Body of pancreas (tissue), 4 donors: ENCODE data around the gene NOSTRIN. TPM values are rescaled to one million over a fixed set of nuclear protein-coding genes. Genes with fewer than 3 reads are reported as not detected.

ENCODE experiments used
- ATAC-seq: fragments of 150-250 bp; one replicate; pipeline ENCODE4 v1.9.1; 2016
- DNase-seq, 4 donors: peaks; one replicate each; pipeline ENCODE4 v3.0.0-alpha.2; 2019
- H3K27ac ChIP-seq, 4 donors: fragments of 200-600 bp; sonication (generic); 1 replicate in 3 of 4; 2 replicates in 1 of 4; pipeline versions ENCODE4 v1.5.1 to v1.6.1; 2016 to 2019; ENCODE audit warnings: mild to moderate bottlenecking in 1 of 4, mixed read lengths in 1 of 4, moderate library complexity in 1 of 4
- H3K27me3 ChIP-seq, 2 donors: fragments of 200-600 bp; sonication (generic); one replicate each; pipeline ENCODE4 v1.6.0; 2016; ENCODE audit warnings: mild to moderate bottlenecking in 1 of 2
- H3K36me3 ChIP-seq, 2 donors: fragments of 200-600 bp; sonication (generic); replicated peaks in 1 of 2; 2 replicates each; pipeline ENCODE4 v1.5.1; 2016; ENCODE audit warnings: low read depth in 2 of 2; ENCODE audit not compliant: insufficient read depth in 1 of 2
- H3K4me1 ChIP-seq: fragments of 200-600 bp; sonication (generic); one replicate; pipeline ENCODE4 v1.6.0; 2016
- H3K4me3 ChIP-seq, 2 donors: fragments of 200-600 bp; sonication (generic); 1 replicate in 1 of 2; 2 replicates in 1 of 2; pipeline ENCODE4 v1.5.1; 2016 to 2019
- H3K9me3 ChIP-seq, 3 donors: fragments of 200-600 bp; sonication (generic); 1 replicate in 2 of 3; 2 replicates in 1 of 3; pipeline ENCODE4 v1.5.1; 2016
- CTCF ChIP-seq, 7 experiments: fragments of 450-650 bp in 4 of 7; fragments of 200-600 bp in 3 of 7; sonication (generic) in 3 of 7; IDR thresholded peaks; one replicate each; pipeline ENCODE4 v1.5.1; 2016 to 2019; ENCODE audit warnings: antibody characterized with exemption in 7 of 7
- POLR2A ChIP-seq, 3 donors: fragments of 450-650 bp; IDR thresholded peaks; one replicate each; pipeline ENCODE4 v1.6.1; 2016; ENCODE audit warnings: antibody characterized with exemption in 3 of 3, mild to moderate bottlenecking in 2 of 3
- WGBS, 2 donors: methylation state at CpG; one replicate each; pipeline ENCODE4 v1.1.5; 2017; 5-methylcytosine and 5-hydroxymethylcytosine counted together
- intact Hi-C: fragments of 100-400 bp; cut with DNase I; formaldehyde crosslinking; loops from one replicate; pipeline ENCODE4 v1.15.1; 2023
- total RNA-seq, 2 donors: library from RNA; depleted of rRNA; stranded (reverse); fragments of >200 nt; gene quantifications; one replicate each; pipeline ENCODE4 v1.1.0, GENCODE V29; 2016

Gene NOSTRIN
- total RNA-seq, 2 donors from 2014 or later = 34.8 to 64.3 TPM

- H3K27me3 ChIP-seq = no peaks in the 10 kb centered on the region
- intact Hi-C loops = no loop called here
- H3K4me1 ChIP-seq = no peaks in the 10 kb centered on the region
- no peak overlapping the region for H3K4me3 ChIP-seq
- ATAC-seq = no peak
- DNase-seq = no peak
- H3K9me3 ChIP-seq = no peaks in the 10 kb centered on the region
- H3K27ac ChIP-seq = no peak overlapping the region
- TF ChIP-seq CTCF (IDR thresholded peaks at IDR 0.05) (no peak), POLR2A (IDR thresholded peaks at IDR 0.05) (no peak)
- H3K36me3 ChIP-seq = peaks cover 0 to 23% of the 10 kb centered on the region in 2 donors
Observed at GRCh38 chr2:168831662-168832061, 29.2 kb downstream of the NOSTRIN start.

GRCh38 chr2:168835969-168836368 is 33.5 kb downstream of the NOSTRIN start:
- H3K27ac ChIP-seq = no peak overlapping the region
- no peak for TF ChIP-seq POLR2A (IDR thresholded peaks at IDR 0.05)
- no peak for TF ChIP-seq CTCF (IDR thresholded peaks at IDR 0.05)
- H3K4me3 ChIP-seq = no peak overlapping the region
- peaks cover 0 to 15% of the 10 kb centered on the region in 2 donors for H3K36me3 ChIP-seq
- no peaks in the 10 kb centered on the region for H3K4me1 ChIP-seq
- DNase-seq = no peak
- H3K27me3 ChIP-seq = no peaks in the 10 kb centered on the region
- 100% methylated on average over 2 of the region's 2 CpGs for WGBS, 2 donors
- no peaks in the 10 kb centered on the region for H3K9me3 ChIP-seq
- ATAC-seq = no peak
- intact Hi-C loops = no loop called here

GRCh38 chr2:168841445-168841844 is 39.0 kb downstream of the NOSTRIN start:
- H3K4me3 ChIP-seq = no peak overlapping the region
- TF ChIP-seq CTCF (IDR thresholded peaks at IDR 0.05) (no peak), POLR2A (IDR thresholded peaks at IDR 0.05) (no peak)
- no peak for ATAC-seq
- intact Hi-C loops = no loop called here
- peaks cover 0 to 8% of the 10 kb centered on the region in 2 donors for H3K36me3 ChIP-seq
- DNase-seq = peak in 3 of 4 donors; percentile 18 to 64 (median 39)
- no peaks in the 10 kb centered on the region for H3K9me3 ChIP-seq
- 22 to 29% methylated on average over 2 of the region's 2 CpGs for WGBS, 2 donors
- peak overlapping the region in 2 of 4 donors; percentile 0 to 11 for H3K27ac ChIP-seq
- H3K27me3 ChIP-seq = no peaks in the 10 kb centered on the region
- peaks cover 8% of the 10 kb centered on the region for H3K4me1 ChIP-seq

- intact Hi-C loops = no loop called here
- no peaks in the 10 kb centered on the region for H3K27me3 ChIP-seq
- TF ChIP-seq CTCF (IDR thresholded peaks at IDR 0.05) (no peak), POLR2A (IDR thresholded peaks at IDR 0.05) (no peak)
- H3K4me1 ChIP-seq = peaks cover 10% of the 10 kb centered on the region
- no peak overlapping the region for H3K4me3 ChIP-seq
- H3K36me3 ChIP-seq = peaks cover 0 to 3% of the 10 kb centered on the region in 2 donors
- H3K27ac ChIP-seq = no peak overlapping the region
- ATAC-seq = no peak
- 93 to 96% methylated on average over 3 of the region's 3 CpGs for WGBS, 2 donors
- no peaks in the 10 kb centered on the region for H3K9me3 ChIP-seq
- no peak for DNase-seq
Observed at GRCh38 chr2:168843253-168843652, 40.8 kb downstream of the NOSTRIN start.

GRCh38 chr2:168848225-168848624 is 45.8 kb downstream of the NOSTRIN start:
- no peak for ATAC-seq
- Histone ChIP-seq H3K4me1 (peaks cover 16% of the 10 kb centered on the region), H3K9me3 (no peaks in the 10 kb centered on the region), H3K4me3 (no peak overlapping the region), H3K27ac (peak overlapping the region in 1 of 4 donors; percentile 16), H3K27me3 (no peaks in the 10 kb centered on the region), H3K36me3 (peaks cover 0 to 3% of the 10 kb centered on the region in 2 donors)
- peak in 1 of 4 donors; percentile 9 for DNase-seq
- intact Hi-C loops = no loop called here
- TF ChIP-seq CTCF (IDR thresholded peaks at IDR 0.05) (no peak), POLR2A (IDR thresholded peaks at IDR 0.05) (no peak)
- 58 to 78% methylated on average over 3 of the region's 3 CpGs for WGBS, 2 donors
